Lung (tissue), 12 donors: ENCODE results near the gene ZBTB7B. TPM values are rescaled to one million over a fixed set of nuclear protein-coding genes. Genes with fewer than 3 reads are reported as not detected.
A peak's percentile ranks its signal among the peaks of the same experiment; 100 is the strongest.

ENCODE experiments used
- ATAC-seq: fragments of 200-7000 bp; cut with Tn5 transposase; one replicate; pipeline ENCODE4 v1.9.1; 2020; ENCODE audit warnings: moderate number of reproducible peaks; ENCODE audit not compliant: insufficient read depth, low FRiP score
- DNase-seq, 3 donors: peaks; one replicate each; pipeline ENCODE4 v3.0.0-alpha.2; 2013 to 2017
- H3K27ac ChIP-seq, 2 donors: one replicate each; pipeline ENCODE4 v1.5.1; 2013; ENCODE audit warnings: mild to moderate bottlenecking in 2 of 2, moderate library complexity in 2 of 2, control low read depth in 1 of 2, inconsistent platforms in 1 of 2, low read depth in 1 of 2, low read length in 1 of 2
- H3K27me3 ChIP-seq, 3 donors: one replicate each; pipeline ENCODE4 v1.5.1; 2013; ENCODE audit warnings: low read length in 2 of 3; ENCODE audit not compliant: control insufficient read depth in 3 of 3, insufficient read depth in 3 of 3
- H3K36me3 ChIP-seq, 4 donors: one replicate each; pipeline ENCODE4 v1.5.1; 2013; ENCODE audit warnings: low read length in 4 of 4, mild to moderate bottlenecking in 1 of 4, moderate library complexity in 1 of 4; ENCODE audit not compliant: control insufficient read depth in 4 of 4, insufficient read depth in 4 of 4
- H3K4me1 ChIP-seq, 5 donors: one replicate each; pipeline ENCODE4 v1.5.1; 2013; ENCODE audit warnings: low read length in 5 of 5, mild to moderate bottlenecking in 2 of 5, moderate library complexity in 1 of 5; ENCODE audit not compliant: control insufficient read depth in 5 of 5, insufficient read depth in 5 of 5
- H3K4me3 ChIP-seq: one replicate; pipeline ENCODE4 v1.5.1; 2013; ENCODE audit warnings: mild to moderate bottlenecking, control low read depth, moderate library complexity
- H3K9ac ChIP-seq, 2 donors: one replicate each; pipeline ENCODE4 v1.5.1; 2013; ENCODE audit warnings: low read length in 2 of 2, control low read depth in 1 of 2; ENCODE audit not compliant: insufficient read depth in 1 of 2
- H3K9me3 ChIP-seq, 4 donors: one replicate each; pipeline ENCODE4 v1.5.1; 2013; ENCODE audit warnings: low read length in 3 of 4, mild to moderate bottlenecking in 1 of 4, moderate library complexity in 1 of 4; ENCODE audit not compliant: control insufficient read depth in 4 of 4, insufficient read depth in 3 of 4
- CTCF ChIP-seq: IDR thresholded peaks from 2 replicates; pipeline ENCODE4 v1.5.1; 2012; ENCODE audit warnings: mild to moderate bottlenecking; ENCODE audit errors: control extremely low read depth, extremely low read depth
- WGBS, 2 donors: extraction: QIAGEN DNeasy Blood & Tissue Kit; methylation state at CpG; one replicate each; pipeline ENCODE4 v1.1.7; 2013; 5-methylcytosine and 5-hydroxymethylcytosine counted together
- polyA plus RNA-seq, 2 donors: library from polyadenylated mRNA; stranded (reverse); fragments of 200-250 nt; gene quantifications; one replicate each; pipeline ENCODE4 v1.2.1, GENCODE V29; 2013
- total RNA-seq, 2 donors: library from RNA; depleted of rRNA in 1 of 2; stranded (reverse); fragments of >200 nt in 1 of 2; gene quantifications; one replicate each; pipeline ENCODE4 v1.2.1, GENCODE V29; 2014 to 2021
- donor health status: control.
- donor health status: control.
- donor health status: Bipolar disorder and iron deficiency.
- donor health status: healthy.
- donor health status: DM: yes; HTN: yes; CAD: no.

ZBTB7B gene
- total and polyA plus RNA-seq, 4 donors, result 41.9 to 83.3 (median 55.2) TPM

GRCh38 chr1:155000411-155000725 lies 2.2 kb upstream of the ZBTB7B start:
- H3K27ac ChIP-seq, result peak overlapping the region; percentile 91 to 94
- DNase-seq (no peak), ATAC-seq (no peak)
- peak overlapping the region in 1 of 2 donors; percentile 79 for H3K9ac ChIP-seq
- no peaks in the 10 kb centered on the region for H3K9me3 ChIP-seq
- peak overlapping the region; percentile 65 for H3K4me3 ChIP-seq
- 0 to 1% methylated on average over 10 of the region's 13 CpGs for WGBS, 2 donors
- H3K4me1 ChIP-seq, result peaks cover 5 to 28% (median 6%) of the 10 kb centered on the region in 5 donors
- no peaks in the 10 kb centered on the region for H3K27me3 ChIP-seq
- no peak for TF ChIP-seq CTCF
- no peaks in the 10 kb centered on the region for H3K36me3 ChIP-seq

GRCh38 chr1:155000726-155001424 lies 1.7 kb upstream of the ZBTB7B start:
- H3K4me1 ChIP-seq, result peaks cover 5 to 28% (median 6%) of the 10 kb centered on the region in 5 donors
- peak overlapping the region; percentile 65 for H3K4me3 ChIP-seq
- TF ChIP-seq CTCF, result no peak
- no peaks in the 10 kb centered on the region for H3K9me3 ChIP-seq
- peak overlapping the region; percentile 91 to 94 for H3K27ac ChIP-seq
- ATAC-seq (peak; percentile 67), DNase-seq (peak; percentile 94 to 97 (median 95))
- H3K9ac ChIP-seq, result peak overlapping the region in 1 of 2 donors; percentile 46
- no peaks in the 10 kb centered on the region for H3K27me3 ChIP-seq
- WGBS, 2 donors, result 0 to 1% methylated on average over 41 to 43 of the region's 43 CpGs
- H3K36me3 ChIP-seq, result no peaks in the 10 kb centered on the region

- H3K4me1 ChIP-seq, result peaks cover 5 to 28% (median 6%) of the 10 kb centered on the region in 5 donors
- DNase-seq (peak in 1 of 3 donors; percentile 70), ATAC-seq (no peak)
- peak overlapping the region; percentile 65 for H3K4me3 ChIP-seq
- no peak for TF ChIP-seq CTCF
- H3K9me3 ChIP-seq, result no peaks in the 10 kb centered on the region
- H3K36me3 ChIP-seq, result no peaks in the 10 kb centered on the region
- H3K27ac ChIP-seq, result peak overlapping the region; percentile 91 to 94
- H3K9ac ChIP-seq, result peak overlapping the region in 1 of 2 donors; percentile 46
- WGBS, 2 donors, result 0 to 1% methylated on average over 11 of the region's 11 CpGs
- H3K27me3 ChIP-seq, result no peaks in the 10 kb centered on the region
Measured at GRCh38 chr1:155001425-155001674, 1.3 kb upstream of the ZBTB7B start.
